Erythroblast (primary cell): ENCODE results near the gene ALS2CL.

Source experiments
- GATA1 ChIP-seq: IDR thresholded peaks from 2 replicates; pipeline ENCODE4 v1.6.1; 2011; ENCODE audit warnings: low read depth, mild to moderate bottlenecking, control low read depth, low read length, moderate library complexity
- POLR2A ChIP-seq: IDR thresholded peaks from 2 replicates; pipeline ENCODE4 v1.6.1; 2011; ENCODE audit warnings: mild to moderate bottlenecking, low read length

DNA sequence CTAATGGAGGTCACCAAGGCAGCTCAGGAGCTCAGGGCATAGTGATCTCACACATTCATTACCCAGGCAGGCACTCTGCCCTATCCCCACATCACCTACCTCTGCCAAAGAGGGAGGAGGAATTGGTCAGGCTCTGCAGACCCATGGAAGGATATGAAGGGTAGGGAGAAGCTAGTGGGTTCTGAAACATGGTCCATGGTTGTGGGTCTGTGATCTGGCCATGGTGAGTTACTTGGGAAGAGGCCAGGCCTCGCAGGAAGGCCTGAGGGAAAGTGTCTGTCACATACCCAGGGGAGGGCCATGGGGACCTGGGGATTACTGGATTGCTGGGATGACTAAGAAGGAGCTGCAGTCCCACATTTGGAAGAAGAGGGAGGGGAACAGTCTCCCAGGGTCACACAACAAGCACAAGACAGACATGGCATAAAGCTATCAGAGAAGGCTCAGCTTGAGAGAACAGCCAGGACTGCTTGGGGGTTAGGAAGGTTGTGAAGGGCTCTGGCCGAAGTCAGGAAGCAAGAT is 25.6 kb upstream of the ALS2CL start:
- TF ChIP-seq POLR2A (no peak), GATA1 (no peak)
